HG03025 (cell line): ENCODE results near the gene RCC2.
"Not testable (repeated sequence)": the region's sequence is repeated elsewhere in the genome, so short reads cannot be mapped to it uniquely, and the experiment has no call there.

Experiments
- ATAC-seq: cut with Tn5 transposase; IDR thresholded peaks from one replicate; pipeline ENCODE4 v1.9.1; 2021; ENCODE audit warnings: mild to moderate bottlenecking, moderate library complexity; ENCODE audit not compliant: unreplicated experiment, low FRiP score

The RCC2 gene

GRCh38 chr1:17439250-17440073 is at the start of gene RCC2:
Gene RCC2 (minus strand): TSS chr1:17439677. CDS start chr1:17438514, 1,163 bp downstream.
- peak; percentile 35 for ATAC-seq

- no peak for ATAC-seq
These were observed 46.8 kb upstream of the RCC2 start for GRCh38 chr1:17486242-17486641.

GRCh38 chr1:17485281-17485680 is 45.8 kb upstream of the RCC2 start:
- ATAC-seq, result no peak

GRCh38 chr1:17481981-17482380 is 42.5 kb upstream of the RCC2 start:
- not testable (repeated sequence) for ATAC-seq

- no peak for ATAC-seq
These were observed 41.4 kb upstream of the RCC2 start for GRCh38 chr1:17480846-17481245.

GRCh38 chr1:17475752-17476151 is 36.3 kb upstream of the RCC2 start:
- ATAC-seq, result no peak

DNA sequence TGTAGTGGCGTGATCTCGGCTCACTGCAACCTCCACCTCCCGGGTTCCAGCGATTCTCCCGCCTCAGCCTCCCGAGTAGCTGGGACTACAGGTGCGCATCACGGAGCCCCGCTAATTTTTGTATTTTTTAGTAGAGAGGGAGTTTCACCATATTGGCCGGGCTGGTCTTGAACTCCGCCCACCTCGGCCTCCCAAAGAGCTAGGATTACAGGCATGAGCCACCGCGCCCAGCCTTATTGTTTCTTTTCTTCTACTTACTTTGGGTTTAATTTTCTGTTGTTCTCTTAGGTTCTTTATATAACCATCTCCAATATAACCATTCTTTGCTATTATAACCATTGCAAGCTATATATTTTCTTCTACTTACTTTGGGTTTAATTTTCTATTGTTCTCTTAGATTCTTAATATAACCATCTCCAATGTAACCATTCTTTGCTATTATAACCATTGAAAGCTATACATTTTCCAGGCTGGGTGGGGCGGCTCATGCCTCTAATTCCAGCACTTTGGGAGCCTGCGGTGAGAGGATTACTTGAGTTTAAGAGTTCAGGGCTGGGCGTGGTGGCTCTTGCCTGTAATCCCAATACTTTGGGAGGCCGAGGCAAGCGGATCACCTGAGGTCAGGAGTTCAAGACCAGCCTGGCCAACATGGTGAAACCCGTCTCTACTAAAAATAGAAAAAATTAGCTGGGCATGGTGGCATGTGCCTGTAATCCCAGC is 35.5 kb upstream of the RCC2 start:
- ATAC-seq, result not testable (repeated sequence)

- no peak for ATAC-seq
These were observed 33.3 kb upstream of the RCC2 start for GRCh38 chr1:17472814-17473213.

GRCh38 chr1:17471393-17471792 is 31.9 kb upstream of the RCC2 start:
- ATAC-seq, result no peak

GRCh38 chr1:17470021-17470799 is 30.7 kb upstream of the RCC2 start:
- no peak for ATAC-seq

GRCh38 chr1:17468357-17469265 is 29.1 kb upstream of the RCC2 start:
- ATAC-seq, result not testable (repeated sequence)

DNA sequence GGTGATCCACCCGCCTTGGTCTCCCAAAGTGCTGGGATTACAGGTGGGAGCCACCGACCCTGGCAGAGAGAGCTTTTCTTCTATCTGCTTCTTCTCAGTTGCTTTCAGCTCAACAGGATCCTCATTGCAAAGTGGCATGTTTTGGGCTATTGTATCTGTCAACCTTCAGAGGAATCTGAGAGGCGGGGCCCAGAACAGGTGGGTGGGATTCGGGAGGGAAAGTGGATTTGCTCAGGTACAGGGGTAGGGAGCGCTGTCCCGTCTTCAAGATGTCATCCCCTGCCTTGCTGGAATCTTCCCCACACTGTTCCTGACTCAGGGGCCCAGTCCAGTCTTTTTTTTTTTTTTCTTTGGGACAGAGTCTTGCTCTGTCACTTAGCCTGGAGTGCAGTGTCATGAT is 26.9 kb upstream of the RCC2 start:
- no peak for ATAC-seq

GRCh38 chr1:17465228-17465627 is 25.8 kb upstream of the RCC2 start:
- no peak for ATAC-seq

DNA sequence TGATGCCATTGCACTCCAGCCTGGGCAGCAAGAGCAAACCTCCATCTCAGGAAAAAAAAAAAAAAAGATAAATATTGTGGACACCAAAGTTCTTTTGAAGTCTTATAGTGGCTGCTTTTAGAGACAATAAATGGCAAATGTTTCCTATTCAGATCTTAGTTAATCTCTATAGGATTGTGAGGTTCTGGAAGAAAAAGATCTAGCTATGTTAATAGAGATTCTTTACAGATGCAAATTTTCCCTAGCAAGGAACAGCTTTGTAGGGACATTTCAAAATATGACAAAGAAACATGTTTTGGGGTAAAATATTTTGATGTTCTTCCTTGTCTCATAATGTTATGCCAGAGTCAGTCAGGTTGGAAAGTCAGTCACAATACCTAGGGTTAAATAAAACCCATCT is 24.5 kb upstream of the RCC2 start:
- ATAC-seq, result no peak

- ATAC-seq, result no peak
These were observed 23.2 kb upstream of the RCC2 start for GRCh38 chr1:17462669-17463068.

- ATAC-seq, result no peak
These were observed 20.7 kb upstream of the RCC2 start for GRCh38 chr1:17460219-17460618.

GRCh38 chr1:17458794-17459193 is 19.3 kb upstream of the RCC2 start:
- no peak for ATAC-seq

- ATAC-seq, result no peak
These were observed 13.2 kb upstream of the RCC2 start for GRCh38 chr1:17452686-17453085.

- not testable (repeated sequence) for ATAC-seq
These were observed 12.7 kb upstream of the RCC2 start for GRCh38 chr1:17452203-17452602.

- no peak for ATAC-seq
These were observed 12.3 kb upstream of the RCC2 start for GRCh38 chr1:17451731-17452130.
